22Rv1 (cell line): ENCODE results near the gene CDX1.

ENCODE experiments used
- ZFX ChIP-seq: fragments of 450-650 bp; IDR thresholded peaks from 2 replicates; pipeline ENCODE4 v1.6.1; 2017; ENCODE audit warnings: antibody characterized with exemption, borderline replicate concordance
- TF ChIP-seq, protein P1 (sequence below): fragments of 450-650 bp; IDR thresholded peaks from 2 replicates; pipeline ENCODE4 v1.5.1; 2017; ENCODE audit warnings: mild to moderate bottlenecking

DNA sequence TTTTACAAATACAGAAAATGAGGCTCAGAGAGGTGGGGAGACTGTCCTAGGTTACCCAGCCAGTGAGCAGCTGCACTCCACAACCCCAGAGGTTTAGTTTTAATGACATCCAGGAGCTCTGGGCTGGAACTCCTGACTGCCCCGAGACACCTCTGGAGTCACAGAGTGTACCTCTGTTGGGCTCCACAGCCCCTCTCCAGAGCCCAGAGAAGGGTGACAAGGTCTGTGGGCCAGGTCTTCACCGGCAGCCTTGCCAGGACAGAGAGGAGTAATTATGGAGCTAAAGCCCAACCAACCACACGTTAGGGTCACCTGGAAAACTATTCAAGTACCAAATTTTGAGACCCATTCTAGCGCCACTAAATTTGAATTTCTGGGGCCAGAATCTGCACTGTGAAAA is 11.1 kb downstream of the CDX1 start:
- TF ChIP-seq, protein P1, sequence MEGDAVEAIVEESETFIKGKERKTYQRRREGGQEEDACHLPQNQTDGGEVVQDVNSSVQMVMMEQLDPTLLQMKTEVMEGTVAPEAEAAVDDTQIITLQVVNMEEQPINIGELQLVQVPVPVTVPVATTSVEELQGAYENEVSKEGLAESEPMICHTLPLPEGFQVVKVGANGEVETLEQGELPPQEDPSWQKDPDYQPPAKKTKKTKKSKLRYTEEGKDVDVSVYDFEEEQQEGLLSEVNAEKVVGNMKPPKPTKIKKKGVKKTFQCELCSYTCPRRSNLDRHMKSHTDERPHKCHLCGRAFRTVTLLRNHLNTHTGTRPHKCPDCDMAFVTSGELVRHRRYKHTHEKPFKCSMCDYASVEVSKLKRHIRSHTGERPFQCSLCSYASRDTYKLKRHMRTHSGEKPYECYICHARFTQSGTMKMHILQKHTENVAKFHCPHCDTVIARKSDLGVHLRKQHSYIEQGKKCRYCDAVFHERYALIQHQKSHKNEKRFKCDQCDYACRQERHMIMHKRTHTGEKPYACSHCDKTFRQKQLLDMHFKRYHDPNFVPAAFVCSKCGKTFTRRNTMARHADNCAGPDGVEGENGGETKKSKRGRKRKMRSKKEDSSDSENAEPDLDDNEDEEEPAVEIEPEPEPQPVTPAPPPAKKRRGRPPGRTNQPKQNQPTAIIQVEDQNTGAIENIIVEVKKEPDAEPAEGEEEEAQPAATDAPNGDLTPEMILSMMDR, result no peak
- TF ChIP-seq ZFX, result no peak
